ENCODE data around the gene HS3ST6.
"Not testable (repeated sequence)": the region's sequence is repeated elsewhere in the genome, so short reads cannot be mapped to it uniquely, and the experiment has no call there.

HS3ST6 gene

GRCh38 chr16:1890024-1890707, 28.0 kb downstream of the HS3ST6 start:
- no peaks in the 10 kb centered on the region for H3K9me3 ChIP-seq (ENCODE audit: control extremely low read depth in 1 of 5, control insufficient read depth in 4 of 5, insufficient read depth in 2 of 5, low read depth in 1 of 5, low read length in 4 of 5)
- POLR2A ChIA-PET: interaction anchor here (0.6 kb wide), 1 partner anchor 11 kb away, joined by 3 read pairs; no protein-coding TSS in a partner anchor
- no peaks in the 10 kb centered on the region for H3K4me1 ChIP-seq (ENCODE audit: control extremely low read depth in 1 of 4, control insufficient read depth in 4 of 4, insufficient read depth in 4 of 4, low read length in 3 of 4)
- H3K4me3 ChIP-seq (ENCODE audit: control insufficient read depth in 1 of 7, extremely low read depth in 1 of 7, insufficient read depth in 4 of 7, low read depth in 2 of 7, low read length in 6 of 7): no peak overlapping the region
- no peaks in the 10 kb centered on the region for H3K36me3 ChIP-seq (ENCODE audit: control insufficient read depth in 4 of 4, insufficient read depth in 4 of 4, low read length in 3 of 4)
- no peak for DNase-seq
- H3K27me3 ChIP-seq (replicated peaks in 2 of 5; ENCODE audit: control insufficient read depth in 4 of 5, insufficient read depth in 5 of 5, low read length in 4 of 5): peaks cover 0 to 36% (median 12%) of the 10 kb centered on the region in 5 experiments
- CTCF ChIA-PET: interaction anchor here (1.0 kb wide), 2 partner anchors 9 to 33 kb away, joined by 3 read pairs; no protein-coding TSS in a partner anchor
- WGBS (ENCODE audit: insufficient coverage): 80% methylated on average over 12 of the region's 16 CpGs
- no peak overlapping the region for H3K27ac ChIP-seq (ENCODE audit: insufficient read depth in 1 of 2, low read depth in 1 of 2, low read length in 2 of 2, poor library complexity in 1 of 2, severe bottlenecking in 2 of 2)

- POLR2A ChIA-PET: no interaction called here
- Histone ChIP-seq H3K27ac (ENCODE audit: insufficient read depth in 1 of 2, low read depth in 1 of 2, low read length in 2 of 2, poor library complexity in 1 of 2, severe bottlenecking in 2 of 2) (no peak overlapping the region), H3K36me3 (ENCODE audit: control insufficient read depth in 4 of 4, insufficient read depth in 4 of 4, low read length in 3 of 4) (no peaks in the 10 kb centered on the region), H3K4me3 (ENCODE audit: control insufficient read depth in 1 of 7, extremely low read depth in 1 of 7, insufficient read depth in 4 of 7, low read depth in 2 of 7, low read length in 6 of 7) (no peak overlapping the region), H3K4me1 (ENCODE audit: control extremely low read depth in 1 of 4, control insufficient read depth in 4 of 4, insufficient read depth in 4 of 4, low read length in 3 of 4) (no peaks in the 10 kb centered on the region), H3K27me3 (replicated peaks in 2 of 5; ENCODE audit: control insufficient read depth in 4 of 5, insufficient read depth in 5 of 5, low read length in 4 of 5) (peaks cover 0 to 32% (median 15%) of the 10 kb centered on the region in 5 experiments), H3K9me3 (ENCODE audit: control extremely low read depth in 1 of 5, control insufficient read depth in 4 of 5, insufficient read depth in 2 of 5, low read depth in 1 of 5, low read length in 4 of 5) (no peaks in the 10 kb centered on the region)
- WGBS (ENCODE audit: insufficient coverage): 95% methylated on average over 9 of the region's 14 CpGs
- no peak for DNase-seq
- CTCF ChIA-PET: no interaction called here
Observed at GRCh38 chr16:1887711-1888354, 30.4 kb downstream of the HS3ST6 start.

GRCh38 chr16:1884889-1885288, 33.3 kb downstream of the HS3ST6 start:
- no peak for DNase-seq
- POLR2A ChIA-PET: interaction anchor here (0.7 kb wide), 1 partner anchor 15 kb away, joined by 3 read pairs; no protein-coding TSS in a partner anchor
- Histone ChIP-seq H3K9me3 (ENCODE audit: control extremely low read depth in 1 of 5, control insufficient read depth in 4 of 5, insufficient read depth in 2 of 5, low read depth in 1 of 5, low read length in 4 of 5) (no peaks in the 10 kb centered on the region), H3K36me3 (ENCODE audit: control insufficient read depth in 4 of 4, insufficient read depth in 4 of 4, low read length in 3 of 4) (no peaks in the 10 kb centered on the region), H3K4me3 (ENCODE audit: control insufficient read depth in 1 of 7, extremely low read depth in 1 of 7, insufficient read depth in 4 of 7, low read depth in 2 of 7, low read length in 6 of 7) (no peak overlapping the region), H3K4me1 (ENCODE audit: control extremely low read depth in 1 of 4, control insufficient read depth in 4 of 4, insufficient read depth in 4 of 4, low read length in 3 of 4) (no peaks in the 10 kb centered on the region), H3K27ac (ENCODE audit: insufficient read depth in 1 of 2, low read depth in 1 of 2, low read length in 2 of 2, poor library complexity in 1 of 2, severe bottlenecking in 2 of 2) (no peak overlapping the region), H3K27me3 (replicated peaks in 2 of 5; ENCODE audit: control insufficient read depth in 4 of 5, insufficient read depth in 5 of 5, low read length in 4 of 5) (peaks cover 0 to 14% (median 10%) of the 10 kb centered on the region in 5 experiments)
- 87% methylated on average over 5 of the region's 5 CpGs for WGBS (ENCODE audit: insufficient coverage)
- CTCF ChIA-PET: interaction anchor here (0.8 to 1.6 kb wide), 2 partner anchors 13 to 17 kb away, joined by 3 to 5 read pairs; no protein-coding TSS in a partner anchor

- H3K36me3 ChIP-seq (ENCODE audit: control insufficient read depth in 4 of 4, insufficient read depth in 4 of 4, low read length in 3 of 4): no peaks in the 10 kb centered on the region
- ChIA-PET CTCF (interaction anchor here (0.8 to 1.6 kb wide), 2 partner anchors 14 to 18 kb away, joined by 3 to 5 read pairs; no protein-coding TSS in a partner anchor), POLR2A (no interaction called here)
- peak; percentile 22 to 70 (median 65) for DNase-seq
- WGBS (ENCODE audit: insufficient coverage): 67% methylated on average over 11 of the region's 13 CpGs
- peaks cover 5 to 14% (median 9%) of the 10 kb centered on the region in 5 experiments for H3K27me3 ChIP-seq (replicated peaks in 2 of 5; ENCODE audit: control insufficient read depth in 4 of 5, insufficient read depth in 5 of 5, low read length in 4 of 5)
- H3K4me3 ChIP-seq (ENCODE audit: control insufficient read depth in 1 of 7, extremely low read depth in 1 of 7, insufficient read depth in 4 of 7, low read depth in 2 of 7, low read length in 6 of 7): no peak overlapping the region
- H3K27ac ChIP-seq (ENCODE audit: insufficient read depth in 1 of 2, low read depth in 1 of 2, low read length in 2 of 2, poor library complexity in 1 of 2, severe bottlenecking in 2 of 2): no peak overlapping the region
- no peaks in the 10 kb centered on the region for H3K4me1 ChIP-seq (ENCODE audit: control extremely low read depth in 1 of 4, control insufficient read depth in 4 of 4, insufficient read depth in 4 of 4, low read length in 3 of 4)
- no peaks in the 10 kb centered on the region for H3K9me3 ChIP-seq (ENCODE audit: control extremely low read depth in 1 of 5, control insufficient read depth in 4 of 5, insufficient read depth in 2 of 5, low read depth in 1 of 5, low read length in 4 of 5)
Observed at GRCh38 chr16:1884155-1884760, 34.0 kb downstream of the HS3ST6 start.

- CTCF ChIA-PET: interaction anchor here (0.6 to 0.7 kb wide), 2 partner anchors 9 to 16 kb away, joined by 3 read pairs; no protein-coding TSS in a partner anchor
- H3K9me3 ChIP-seq (ENCODE audit: control extremely low read depth in 1 of 5, control insufficient read depth in 4 of 5, insufficient read depth in 2 of 5, low read depth in 1 of 5, low read length in 4 of 5); DNase-seq; H3K36me3 ChIP-seq (ENCODE audit: control insufficient read depth in 4 of 4, insufficient read depth in 4 of 4, low read length in 3 of 4); H3K27ac ChIP-seq (ENCODE audit: insufficient read depth in 1 of 2, low read depth in 1 of 2, low read length in 2 of 2, poor library complexity in 1 of 2, severe bottlenecking in 2 of 2); H3K4me1 ChIP-seq (ENCODE audit: control extremely low read depth in 1 of 4, control insufficient read depth in 4 of 4, insufficient read depth in 4 of 4, low read length in 3 of 4); POLR2A ChIA-PET; H3K4me3 ChIP-seq (ENCODE audit: control insufficient read depth in 1 of 7, extremely low read depth in 1 of 7, insufficient read depth in 4 of 7, low read depth in 2 of 7, low read length in 6 of 7): not testable (repeated sequence)
- WGBS (ENCODE audit: insufficient coverage): 95% methylated on average over 8 of the region's 9 CpGs
- H3K27me3 ChIP-seq (replicated peaks in 2 of 5; ENCODE audit: control insufficient read depth in 4 of 5, insufficient read depth in 5 of 5, low read length in 4 of 5): peaks cover 7 to 33% (median 18%) of the 10 kb centered on the region in 5 experiments
Observed at GRCh38 chr16:1881172-1881571, 37.0 kb downstream of the HS3ST6 start.

- CTCF ChIA-PET: interaction anchor here (0.6 to 1.7 kb wide), 3 partner anchors 16 to 627 kb away, joined by 3 to 4 read pairs (median 4); no protein-coding TSS in a partner anchor
- H3K4me1 ChIP-seq (ENCODE audit: control extremely low read depth in 1 of 4, control insufficient read depth in 4 of 4, insufficient read depth in 4 of 4, low read length in 3 of 4): no peaks in the 10 kb centered on the region
- H3K36me3 ChIP-seq (ENCODE audit: control insufficient read depth in 4 of 4, insufficient read depth in 4 of 4, low read length in 3 of 4): no peaks in the 10 kb centered on the region
- POLR2A ChIA-PET: interaction anchor here (0.6 kb wide), 1 partner anchor 10 kb away, joined by 3 read pairs; no protein-coding TSS in a partner anchor
- H3K9me3 ChIP-seq (ENCODE audit: control extremely low read depth in 1 of 5, control insufficient read depth in 4 of 5, insufficient read depth in 2 of 5, low read depth in 1 of 5, low read length in 4 of 5): no peaks in the 10 kb centered on the region
- peaks cover 10 to 42% (median 17%) of the 10 kb centered on the region in 5 experiments for H3K27me3 ChIP-seq (replicated peaks in 2 of 5; ENCODE audit: control insufficient read depth in 4 of 5, insufficient read depth in 5 of 5, low read length in 4 of 5)
- no peak for DNase-seq
- no peak overlapping the region for H3K27ac ChIP-seq (ENCODE audit: insufficient read depth in 1 of 2, low read depth in 1 of 2, low read length in 2 of 2, poor library complexity in 1 of 2, severe bottlenecking in 2 of 2)
- H3K4me3 ChIP-seq (ENCODE audit: control insufficient read depth in 1 of 7, extremely low read depth in 1 of 7, insufficient read depth in 4 of 7, low read depth in 2 of 7, low read length in 6 of 7): no peak overlapping the region
- WGBS (ENCODE audit: insufficient coverage): 47% methylated on average over 2 of the region's 2 CpGs
Observed at GRCh38 chr16:1879477-1879876, 38.7 kb downstream of the HS3ST6 start.

Measured in common myeloid progenitor, CD34-positive (primary cell).